PC-3 (cell line): ENCODE measurements around the gene HCCS. TPM values are rescaled to one million over a fixed set of nuclear protein-coding genes. Genes with fewer than 3 reads are reported as not detected.

Experiments used
- ATAC-seq: fragments of 200-7000 bp; cut with Tn5 transposase; 2 replicates; pipeline ENCODE4 v1.9.1; 2020; ENCODE audit warnings: mild to moderate bottlenecking, moderate library complexity
- BruUV-seq: library from RNA; stranded (reverse); fragments of 400-500 nt; replicated peaks from 2 replicates; lab custom pipeline; 2021; lab: Mats Ljungman, UMichigan
- CTCF ChIA-PET: fragments of 300-600 bp; sonication (Branson Sonifier 250); formaldehyde crosslinking; loops from one replicate; lab custom pipeline; 2022; ENCODE audit warnings: antibody characterized with exemption; lab: Charles Lee
- POLR2A ChIA-PET: fragments of 300-600 bp; sonication (Branson Sonifier 250); formaldehyde crosslinking; loops from one replicate; lab custom pipeline; 2022; ENCODE audit warnings: antibody characterized with exemption; ENCODE audit not compliant: unreplicated experiment; lab: Charles Lee
- DNase-seq: peaks from one replicate; pipeline ENCODE4 v3.0.0-alpha.2; 2015
- H2AFZ ChIP-seq: fragments of 300-600 bp; sonication (generic); 2 replicates; pipeline ENCODE4 v1.6.0; 2016; ENCODE audit warnings: antibody characterized with exemption, low read length
- H3F3A ChIP-seq: fragments of 300-600 bp; sonication (generic); one replicate; pipeline ENCODE4 v1.6.0; 2017; ENCODE audit warnings: antibody characterized with exemption, low read length, control low read depth, mild to moderate bottlenecking; ENCODE audit not compliant: unreplicated experiment
- H3K27ac ChIP-seq: fragments of 300-600 bp; sonication (generic); 2 replicates; pipeline ENCODE4 v1.5.1; 2016; ENCODE audit warnings: mild to moderate bottlenecking, low read length
- H3K27me3 ChIP-seq: fragments of 300-600 bp; sonication (generic); 2 replicates; pipeline ENCODE4 v1.6.1; 2016; ENCODE audit warnings: low read length, mixed read lengths
- H3K36me3 ChIP-seq: fragments of 300-600 bp; sonication (generic); 2 replicates; pipeline ENCODE4 v1.6.1; 2016; ENCODE audit warnings: low read depth, mixed run types, low read length, mixed read lengths
- H3K4me1 ChIP-seq: fragments of 300-600 bp; sonication (generic); 2 replicates; pipeline ENCODE4 v1.5.1; 2016; ENCODE audit warnings: low read length; ENCODE audit not compliant: insufficient read depth
- H3K4me2 ChIP-seq: fragments of 300-600 bp; sonication (generic); 2 replicates; pipeline ENCODE4 v1.6.0; 2016; ENCODE audit warnings: low read length
- H3K4me3 ChIP-seq: fragments of 300-600 bp; sonication (generic); 2 replicates; pipeline ENCODE4 v1.5.1; 2016; ENCODE audit warnings: mild to moderate bottlenecking, low read length, mixed read lengths
- H3K79me2 ChIP-seq: fragments of 300-600 bp; sonication (generic); 2 replicates; pipeline ENCODE4 v1.6.1; 2017; ENCODE audit warnings: low read length, mixed read lengths
- H3K9ac ChIP-seq: fragments of 300-600 bp; sonication (generic); 2 replicates; pipeline ENCODE4 v1.6.0; 2016; ENCODE audit warnings: mild to moderate bottlenecking, low read length
- H3K9me2 ChIP-seq: fragments of 300-600 bp; sonication (generic); replicated peaks from 2 replicates; pipeline ENCODE4 v1.6.1; 2016; ENCODE audit warnings: mixed run types, low read length, mixed read lengths
- H3K9me3 ChIP-seq: fragments of 300-600 bp; sonication (generic); 2 replicates; pipeline ENCODE4 v1.6.1; 2016; ENCODE audit warnings: low read length, mixed read lengths
- H4K20me1 ChIP-seq: fragments of 300-600 bp; sonication (generic); 2 replicates; pipeline ENCODE4 v1.6.1; 2016; ENCODE audit warnings: low read length, mixed read lengths
- CTCF ChIP-seq: fragments of 300-600 bp; sonication (generic); conservative IDR thresholded peaks from 2 replicates; pipeline ENCODE4 v1.5.1; 2017; ENCODE audit warnings: antibody characterized with exemption, low read depth, mild to moderate bottlenecking, low read length
- EZH2 ChIP-seq: fragments of 300-600 bp; sonication (generic); IDR thresholded peaks from one replicate; pipeline ENCODE4 v1.6.1; 2017; ENCODE audit warnings: antibody characterized with exemption, mild to moderate bottlenecking, low read length; ENCODE audit not compliant: unreplicated experiment
- EZH2phosphoT487 ChIP-seq: fragments of 300-600 bp; sonication (generic); IDR thresholded peaks from 2 replicates; pipeline ENCODE4 v1.6.1; 2018; ENCODE audit warnings: mild to moderate bottlenecking, antibody characterized with exemption, low read length, borderline replicate concordance
- intact Hi-C: fragments of 100-400 bp; cut with micrococcal nuclease; formaldehyde crosslinking; loops from 2 replicates; pipeline ENCODE4 v1.9.0; 2023
- total RNA-seq: library from RNA; depleted of rRNA; stranded (reverse); fragments of >200 nt; gene quantifications from 2 replicates; pipeline ENCODE4 v1.2.3, GENCODE V29; 2014

The HCCS gene
- total RNA-seq, 1 experiment from 2014 or later: 54.4 TPM

- intact Hi-C loops: loop anchor here (10.0 kb wide), 4 partner anchors 168 to 908 kb away; no protein-coding TSS in a partner anchor
Observed at GRCh38 chrX:11103006-11103405, 8.1 kb upstream of the HCCS start.

GRCh38 chrX:11103751-11104150 is 7.4 kb upstream of the HCCS start:
- no TSS peak for BruUV-seq
- H3K4me1 ChIP-seq: peaks cover 6% of the 10 kb centered on the region
- H2AFZ ChIP-seq: no peak overlapping the region
- no peak overlapping the region for H3K27ac ChIP-seq
- no peaks in the 10 kb centered on the region for H3K36me3 ChIP-seq
- ChIA-PET POLR2A (no interaction called here), CTCF (no interaction called here)
- DNase-seq (no peak), ATAC-seq (no peak)
- H4K20me1 ChIP-seq: no peaks in the 10 kb centered on the region
- H3K9ac ChIP-seq: no peak overlapping the region
- no peaks in the 10 kb centered on the region for H3K79me2 ChIP-seq
- no peaks in the 10 kb centered on the region for H3K9me3 ChIP-seq
- H3K4me3 ChIP-seq: no peak overlapping the region
- H3F3A ChIP-seq: no peaks in the 10 kb centered on the region
- no peaks in the 10 kb centered on the region for H3K27me3 ChIP-seq
- H3K4me2 ChIP-seq: no peak overlapping the region
- H3K9me2 ChIP-seq: no peaks in the 10 kb centered on the region
- TF ChIP-seq CTCF: no peak
- TF ChIP-seq EZH2phosphoT487: no peak
- TF ChIP-seq EZH2: no peak
- intact Hi-C loops: loop anchor here (10.0 kb wide), 4 partner anchors 169 to 909 kb away; no protein-coding TSS in a partner anchor

More at GRCh38 chrX:11103006-11103405, 8.1 kb upstream of the HCCS start:
- Histone ChIP-seq H3K36me3 (no peaks in the 10 kb centered on the region), H3K27ac (no peak overlapping the region), H3K79me2 (no peaks in the 10 kb centered on the region), H3F3A (no peaks in the 10 kb centered on the region), H3K4me1 (peaks cover 6% of the 10 kb centered on the region), H4K20me1 (no peaks in the 10 kb centered on the region), H3K9me3 (no peaks in the 10 kb centered on the region), H3K27me3 (no peaks in the 10 kb centered on the region), H3K9me2 (no peaks in the 10 kb centered on the region), H3K9ac (no peak overlapping the region), H3K4me3 (no peak overlapping the region), H2AFZ (no peak overlapping the region), H3K4me2 (no peak overlapping the region)
- ATAC-seq (no peak), DNase-seq (no peak)
- TF ChIP-seq EZH2 (no peak), EZH2phosphoT487 (no peak), CTCF (no peak)
- CTCF ChIA-PET: no interaction called here
- POLR2A ChIA-PET: no interaction called here
- BruUV-seq: no TSS peak

- no peaks in the 10 kb centered on the region for H3K27me3 ChIP-seq
- no peak for TF ChIP-seq EZH2phosphoT487
- no peak for TF ChIP-seq EZH2
- TF ChIP-seq CTCF: no peak
- H3K9me2 ChIP-seq: no peaks in the 10 kb centered on the region
- H3K9me3 ChIP-seq: no peaks in the 10 kb centered on the region
- H3K4me3 ChIP-seq: no peak overlapping the region
- ChIA-PET CTCF (no interaction called here), POLR2A (no interaction called here)
- no peak overlapping the region for H3K4me2 ChIP-seq
- H3K9ac ChIP-seq: no peak overlapping the region
- peaks cover 6% of the 10 kb centered on the region for H3K4me1 ChIP-seq
- H4K20me1 ChIP-seq: no peaks in the 10 kb centered on the region
- BruUV-seq: no TSS peak
- H3K79me2 ChIP-seq: peaks cover 3% of the 10 kb centered on the region; the same call in 1 of the 2 replicates
- ATAC-seq (peak; percentile 27; the same call in 1 of the 2 replicates), DNase-seq (peak; percentile 59)
- intact Hi-C loops: loop anchor here (10.0 kb wide), 4 partner anchors 170 to 910 kb away; no protein-coding TSS in a partner anchor
- no peaks in the 10 kb centered on the region for H3K36me3 ChIP-seq
- H3F3A ChIP-seq: no peaks in the 10 kb centered on the region
- no peak overlapping the region for H3K27ac ChIP-seq
- no peak overlapping the region for H2AFZ ChIP-seq
Observed at GRCh38 chrX:11105080-11105479, 6.1 kb upstream of the HCCS start.
